ENCODE results near the gene MARCHF3. TPM values are rescaled to one million over a fixed set of nuclear protein-coding genes. Genes with fewer than 3 reads are reported as not detected.

Gene MARCHF3
- total and polyA plus RNA-seq, 5 donors, result 11.0 to 27.0 (median 16.3) TPM

GRCh38 chr5:126970517-126971017, 59.8 kb downstream of the MARCHF3 start:
- Histone ChIP-seq H3K27ac (ENCODE audit: low read length) (peak overlapping the region; percentile 78), H3K4me3 (ENCODE audit: low read length) (no peak overlapping the region), H3K4me1 (ENCODE audit: control insufficient read depth, insufficient read depth, low read length) (peaks cover 7% of the 10 kb centered on the region), H3K27me3 (ENCODE audit: control insufficient read depth, insufficient read depth) (no peaks in the 10 kb centered on the region), H3K9me3 (ENCODE audit: control insufficient read depth, low read length) (no peaks in the 10 kb centered on the region)
- DNase-seq (no peak), ATAC-seq (peak; percentile 80 to 88)
- WGBS, result 9% methylated on average over 2 of the region's 2 CpGs
- intact Hi-C loops (cut with DNase I), result no loop called here

GRCh38 chr5:126969548-126969947, 60.8 kb downstream of the MARCHF3 start:
- intact Hi-C loops (cut with DNase I), result no loop called here
- ATAC-seq, result no peak
- Histone ChIP-seq H3K4me3 (ENCODE audit: low read length) (no peak overlapping the region), H3K27me3 (ENCODE audit: control insufficient read depth, insufficient read depth) (no peaks in the 10 kb centered on the region), H3K27ac (ENCODE audit: low read length) (no peak overlapping the region), H3K9me3 (ENCODE audit: control insufficient read depth, low read length) (no peaks in the 10 kb centered on the region), H3K4me1 (ENCODE audit: control insufficient read depth, insufficient read depth, low read length) (peaks cover 7% of the 10 kb centered on the region)
- 95% methylated on average over 2 of the region's 2 CpGs for whole genome bisulfite sequencing
- no peak for DNase-seq

GRCh38 chr5:126967808-126968466, 62.4 kb downstream of the MARCHF3 start:
- H3K4me3 ChIP-seq (ENCODE audit: low read length), result no peak overlapping the region
- no peaks in the 10 kb centered on the region for H3K9me3 ChIP-seq (ENCODE audit: control insufficient read depth, low read length)
- H3K4me1 ChIP-seq (ENCODE audit: control insufficient read depth, insufficient read depth, low read length), result peaks cover 9% of the 10 kb centered on the region
- H3K27ac ChIP-seq (ENCODE audit: low read length), result no peak overlapping the region
- no peak for DNase-seq
- no peak for ATAC-seq
- WGBS, result 90% methylated on average over 2 of the region's 2 CpGs
- no peaks in the 10 kb centered on the region for H3K27me3 ChIP-seq (ENCODE audit: control insufficient read depth, insufficient read depth)
- intact Hi-C loops (cut with DNase I), result no loop called here

- Histone ChIP-seq H3K4me1 (ENCODE audit: control insufficient read depth, insufficient read depth, low read length) (peaks cover 4% of the 10 kb centered on the region), H3K9me3 (ENCODE audit: control insufficient read depth, low read length) (no peaks in the 10 kb centered on the region), H3K4me3 (ENCODE audit: low read length) (no peak overlapping the region), H3K27ac (ENCODE audit: low read length) (no peak overlapping the region), H3K27me3 (ENCODE audit: control insufficient read depth, insufficient read depth) (no peaks in the 10 kb centered on the region)
- intact Hi-C loops (cut with DNase I), result no loop called here
- DNase-seq, result no peak
- no peak for ATAC-seq
Measured at GRCh38 chr5:126965487-126965886, 64.9 kb downstream of the MARCHF3 start.

GRCh38 chr5:126965061-126965475, 65.3 kb downstream of the MARCHF3 start:
- WGBS, result 53% methylated on average over 2 of the region's 2 CpGs
- DNase-seq, result no peak
- no peaks in the 10 kb centered on the region for H3K27me3 ChIP-seq (ENCODE audit: control insufficient read depth, insufficient read depth)
- no peak overlapping the region for H3K27ac ChIP-seq (ENCODE audit: low read length)
- H3K4me3 ChIP-seq (ENCODE audit: low read length), result no peak overlapping the region
- intact Hi-C loops (cut with DNase I), result no loop called here
- H3K9me3 ChIP-seq (ENCODE audit: control insufficient read depth, low read length), result no peaks in the 10 kb centered on the region
- ATAC-seq, result no peak
- H3K4me1 ChIP-seq (ENCODE audit: control insufficient read depth, insufficient read depth, low read length), result peaks cover 4% of the 10 kb centered on the region

GRCh38 chr5:126963822-126964375, 66.5 kb downstream of the MARCHF3 start:
- DNase-seq (no peak), ATAC-seq (no peak)
- intact Hi-C loops (cut with DNase I), result no loop called here
- Histone ChIP-seq H3K9me3 (ENCODE audit: control insufficient read depth, low read length) (no peaks in the 10 kb centered on the region), H3K4me3 (ENCODE audit: low read length) (no peak overlapping the region), H3K27me3 (ENCODE audit: control insufficient read depth, insufficient read depth) (no peaks in the 10 kb centered on the region), H3K27ac (ENCODE audit: low read length) (no peak overlapping the region), H3K4me1 (ENCODE audit: control insufficient read depth, insufficient read depth, low read length) (peaks cover 4% of the 10 kb centered on the region)
- 84% methylated on average over 2 of the region's 2 CpGs for WGBS

GRCh38 chr5:126961702-126962101, 68.7 kb downstream of the MARCHF3 start:
- Histone ChIP-seq H3K4me1 (ENCODE audit: control insufficient read depth, insufficient read depth, low read length) (peaks cover 4% of the 10 kb centered on the region), H3K27ac (ENCODE audit: low read length) (no peak overlapping the region), H3K27me3 (ENCODE audit: control insufficient read depth, insufficient read depth) (no peaks in the 10 kb centered on the region), H3K9me3 (ENCODE audit: control insufficient read depth, low read length) (no peaks in the 10 kb centered on the region), H3K4me3 (ENCODE audit: low read length) (no peak overlapping the region)
- no peak for DNase-seq
- WGBS, result 83% methylated on average over 2 of the region's 2 CpGs
- no peak for ATAC-seq
- intact Hi-C loops (cut with DNase I), result no loop called here

- intact Hi-C loops (cut with DNase I), result no loop called here
- WGBS, result 58% methylated on average over 1 of the region's 1 CpG
- Histone ChIP-seq H3K4me1 (ENCODE audit: control insufficient read depth, insufficient read depth, low read length) (peaks cover 4% of the 10 kb centered on the region), H3K27me3 (ENCODE audit: control insufficient read depth, insufficient read depth) (no peaks in the 10 kb centered on the region), H3K9me3 (ENCODE audit: control insufficient read depth, low read length) (no peaks in the 10 kb centered on the region), H3K4me3 (ENCODE audit: low read length) (no peak overlapping the region), H3K27ac (ENCODE audit: low read length) (no peak overlapping the region)
- DNase-seq (no peak), ATAC-seq (no peak)
Measured at GRCh38 chr5:126961128-126961527, 69.2 kb downstream of the MARCHF3 start.

- intact Hi-C loops (cut with DNase I), result no loop called here
- Histone ChIP-seq H3K27ac (ENCODE audit: low read length) (no peak overlapping the region), H3K4me1 (ENCODE audit: control insufficient read depth, insufficient read depth, low read length) (peaks cover 4% of the 10 kb centered on the region), H3K9me3 (ENCODE audit: control insufficient read depth, low read length) (no peaks in the 10 kb centered on the region), H3K4me3 (ENCODE audit: low read length) (no peak overlapping the region), H3K27me3 (ENCODE audit: control insufficient read depth, insufficient read depth) (no peaks in the 10 kb centered on the region)
- DNase-seq, result no peak
- ATAC-seq, result no peak
Measured at GRCh38 chr5:126959188-126959587, 71.2 kb downstream of the MARCHF3 start.

- no peak for ATAC-seq
- no peaks in the 10 kb centered on the region for H3K4me1 ChIP-seq (ENCODE audit: control insufficient read depth, insufficient read depth, low read length)
- intact Hi-C loops (cut with DNase I), result no loop called here
- H3K9me3 ChIP-seq (ENCODE audit: control insufficient read depth, low read length), result no peaks in the 10 kb centered on the region
- no peak overlapping the region for H3K27ac ChIP-seq (ENCODE audit: low read length)
- no peaks in the 10 kb centered on the region for H3K27me3 ChIP-seq (ENCODE audit: control insufficient read depth, insufficient read depth)
- no peak for DNase-seq
- H3K4me3 ChIP-seq (ENCODE audit: low read length), result no peak overlapping the region
- WGBS, result 98% methylated on average over 2 of the region's 2 CpGs
Measured at GRCh38 chr5:126956991-126957390, 73.4 kb downstream of the MARCHF3 start.

- no peak for DNase-seq
- no peaks in the 10 kb centered on the region for H3K4me1 ChIP-seq (ENCODE audit: control insufficient read depth, insufficient read depth, low read length)
- 98% methylated on average over 3 of the region's 3 CpGs for WGBS
- ATAC-seq, result no peak
- no peaks in the 10 kb centered on the region for H3K27me3 ChIP-seq (ENCODE audit: control insufficient read depth, insufficient read depth)
- intact Hi-C loops (cut with DNase I), result no loop called here
- H3K4me3 ChIP-seq (ENCODE audit: low read length), result no peak overlapping the region
- no peaks in the 10 kb centered on the region for H3K9me3 ChIP-seq (ENCODE audit: control insufficient read depth, low read length)
- H3K27ac ChIP-seq (ENCODE audit: low read length), result no peak overlapping the region
Measured at GRCh38 chr5:126954981-126955380, 75.4 kb downstream of the MARCHF3 start.
